B cell (primary cell): Measurements from ENCODE around the gene KMT2A.

Experiments used
- EZH2 ChIP-seq: IDR thresholded peaks from 2 replicates; pipeline ENCODE4 v1.6.1; 2012; ENCODE audit warnings: borderline replicate concordance, low read depth, mild to moderate bottlenecking, moderate library complexity, low read length; ENCODE audit not compliant: insufficient read depth, poor library complexity, severe bottlenecking
- TF ChIP-seq, protein P1 (sequence below): fragments of 200-600 bp; IDR thresholded peaks from one replicate; pipeline ENCODE4 v1.8.0; 2022; ENCODE audit warnings: antibody characterized with exemption, mild to moderate bottlenecking

DNA sequence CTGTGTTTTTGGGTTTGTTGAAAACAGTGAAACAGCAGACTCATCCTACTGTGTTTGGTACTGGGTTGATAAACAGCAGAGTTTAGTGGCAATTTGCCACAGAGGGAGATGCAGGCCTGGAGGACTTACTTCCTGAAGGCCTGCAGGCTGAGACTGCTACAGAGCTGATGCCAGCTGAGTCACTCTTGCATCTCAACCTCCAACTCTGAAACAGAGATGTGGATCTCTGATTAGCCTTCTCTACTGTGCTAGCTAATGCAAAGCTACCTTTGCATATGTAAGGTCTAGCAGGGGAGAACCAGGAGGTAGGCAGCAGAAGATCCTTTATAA, 20.6 kb upstream of the KMT2A start:
- TF ChIP-seq, protein P1, sequence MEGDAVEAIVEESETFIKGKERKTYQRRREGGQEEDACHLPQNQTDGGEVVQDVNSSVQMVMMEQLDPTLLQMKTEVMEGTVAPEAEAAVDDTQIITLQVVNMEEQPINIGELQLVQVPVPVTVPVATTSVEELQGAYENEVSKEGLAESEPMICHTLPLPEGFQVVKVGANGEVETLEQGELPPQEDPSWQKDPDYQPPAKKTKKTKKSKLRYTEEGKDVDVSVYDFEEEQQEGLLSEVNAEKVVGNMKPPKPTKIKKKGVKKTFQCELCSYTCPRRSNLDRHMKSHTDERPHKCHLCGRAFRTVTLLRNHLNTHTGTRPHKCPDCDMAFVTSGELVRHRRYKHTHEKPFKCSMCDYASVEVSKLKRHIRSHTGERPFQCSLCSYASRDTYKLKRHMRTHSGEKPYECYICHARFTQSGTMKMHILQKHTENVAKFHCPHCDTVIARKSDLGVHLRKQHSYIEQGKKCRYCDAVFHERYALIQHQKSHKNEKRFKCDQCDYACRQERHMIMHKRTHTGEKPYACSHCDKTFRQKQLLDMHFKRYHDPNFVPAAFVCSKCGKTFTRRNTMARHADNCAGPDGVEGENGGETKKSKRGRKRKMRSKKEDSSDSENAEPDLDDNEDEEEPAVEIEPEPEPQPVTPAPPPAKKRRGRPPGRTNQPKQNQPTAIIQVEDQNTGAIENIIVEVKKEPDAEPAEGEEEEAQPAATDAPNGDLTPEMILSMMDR: no peak
- TF ChIP-seq EZH2: no peak
